Ishikawa (cell line): ENCODE results near the gene TRERF1.

Source experiments
- CEBPB ChIP-seq: IDR thresholded peaks from 2 replicates; pipeline ENCODE4 v1.6.1; 2012
- RAD21 ChIP-seq: IDR thresholded peaks from 2 replicates; pipeline ENCODE4 v1.6.1; 2012; ENCODE audit warnings: low read depth
- YY1 ChIP-seq: IDR thresholded peaks from 2 replicates; pipeline ENCODE4 v1.6.1; 2012; ENCODE audit warnings: low read depth

DNA sequence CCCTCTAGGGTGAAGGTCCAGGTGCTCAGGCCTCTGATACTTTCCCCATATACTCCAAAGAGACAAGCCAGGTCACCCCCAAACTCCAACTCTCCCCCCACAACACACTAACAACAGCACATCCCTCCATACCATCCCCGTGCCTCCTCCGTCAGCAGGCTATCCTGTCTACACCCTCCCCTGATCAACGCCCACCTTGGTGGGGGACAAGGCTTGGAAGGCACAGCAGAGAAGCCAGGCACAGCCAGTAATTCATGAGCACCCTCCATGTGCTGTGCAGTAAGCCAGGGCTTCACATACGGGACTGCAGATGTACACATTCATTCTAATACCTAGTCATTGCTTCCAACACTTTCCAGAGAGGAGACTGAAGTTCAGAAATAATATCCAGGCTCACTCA lies 57.6 kb downstream of the TRERF1 start:
- TF ChIP-seq YY1 (no peak), RAD21 (no peak), CEBPB (no peak)
